Hippocampal formation (tissue), 2 donors: ENCODE results near the gene COL27A1.
A peak's percentile ranks its signal among the peaks of the same experiment; 100 is the strongest.

Source experiments
- DNase-seq, 2 donors: peaks; one replicate each; lab custom pipeline; 2025; lab: John Stamatoyannopoulos, UW

Gene COL27A1

DNA sequence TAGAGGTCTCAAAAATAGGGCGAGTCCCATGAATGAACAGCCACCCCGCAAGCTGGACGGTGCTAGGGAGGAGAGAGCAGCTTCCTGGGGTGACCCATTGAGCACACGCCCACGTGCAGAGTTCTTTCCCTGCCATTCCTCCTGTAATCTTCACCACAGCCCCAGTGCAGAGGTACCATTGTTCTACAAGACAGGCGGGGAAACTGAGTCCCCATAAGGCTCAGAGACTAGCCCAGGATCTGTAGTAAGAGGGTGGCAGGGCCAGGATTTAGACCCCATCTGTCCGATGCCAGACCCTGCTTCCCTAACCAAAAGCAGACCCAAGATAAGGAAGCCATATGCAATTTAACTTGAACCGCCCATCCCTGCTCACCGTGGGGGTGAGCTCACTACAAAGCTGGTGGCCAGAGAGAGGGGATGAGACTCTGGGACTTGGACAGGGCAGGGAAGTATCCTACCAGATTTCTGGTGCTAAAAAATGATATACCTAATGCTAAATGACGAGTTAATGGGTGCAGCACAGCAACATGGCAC lies 130.9 kb downstream of the COL27A1 start:
- no peak for DNase-seq

GRCh38 chr9:114287001-114287762 lies 131.8 kb downstream of the COL27A1 start:
- DNase-seq, result no peak

DNA sequence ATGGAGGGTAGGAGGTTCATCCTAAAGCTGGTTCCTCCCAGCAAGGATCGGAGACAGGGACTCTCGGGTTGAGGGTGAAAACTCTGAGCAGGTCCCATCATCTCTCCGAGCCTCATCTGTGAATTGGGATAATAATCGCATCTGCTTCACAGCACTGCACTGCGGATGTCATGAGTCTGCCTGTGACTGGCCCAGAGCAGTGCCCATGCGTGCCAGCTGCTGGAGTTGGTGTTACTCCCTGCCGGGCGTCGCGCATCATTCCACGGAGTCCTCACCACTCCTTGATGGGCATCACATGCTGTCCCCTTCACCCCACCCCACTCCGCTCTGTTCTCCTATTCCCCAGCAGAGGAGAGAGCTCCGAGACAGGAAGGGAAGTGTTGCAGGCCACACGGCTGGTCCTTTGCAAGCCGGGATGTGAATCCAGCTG lies 132.4 kb downstream of the COL27A1 start:
- no peak for DNase-seq

DNA sequence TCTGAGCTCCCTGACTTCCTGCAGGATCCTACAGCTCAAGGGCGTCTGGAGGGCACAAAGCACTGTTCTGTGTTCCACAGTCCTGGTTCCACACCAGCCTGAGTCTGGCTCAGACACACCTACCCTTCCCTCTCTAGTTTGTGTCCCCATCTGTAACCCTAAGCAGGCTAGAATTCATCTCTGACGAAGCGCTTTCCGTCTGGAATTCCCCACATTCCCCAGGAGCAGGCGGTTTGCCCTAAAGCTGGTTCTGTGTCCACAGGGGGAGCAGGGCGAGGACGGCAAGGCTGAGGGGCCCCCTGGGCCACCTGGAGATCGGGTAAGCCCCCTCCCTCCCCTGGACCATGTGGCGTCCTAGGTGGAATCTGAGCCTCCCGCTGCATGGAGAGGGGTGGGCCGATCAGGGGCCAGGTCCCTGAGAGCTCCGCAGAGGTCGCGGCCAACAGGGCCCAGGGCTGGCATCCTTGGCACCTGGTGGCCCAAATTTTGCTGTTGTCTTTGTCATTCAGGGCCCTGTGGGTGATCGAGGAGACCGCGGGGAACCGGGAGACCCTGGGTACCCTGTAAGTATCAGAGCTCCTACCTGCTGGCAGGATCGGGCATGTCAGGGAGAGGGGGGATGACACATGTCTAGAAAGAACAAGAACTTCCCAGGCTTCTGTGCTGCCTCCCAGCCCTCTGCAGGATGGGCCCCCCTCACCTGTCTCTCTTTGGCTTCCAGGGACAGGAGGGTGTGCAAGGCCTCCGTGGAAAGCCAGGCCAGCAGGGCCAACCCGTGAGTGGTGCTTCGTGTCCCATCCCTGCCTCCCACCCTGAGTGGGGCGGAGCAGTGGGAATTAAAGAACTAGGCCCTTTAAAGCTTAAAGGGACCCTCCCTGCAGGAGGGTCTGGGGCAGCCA lies 133.1 kb downstream of the COL27A1 start:
- DNase-seq, result no peak

- no peak for DNase-seq
These were observed 133.8 kb downstream of the COL27A1 start for GRCh38 chr9:114289106-114289505.

DNA sequence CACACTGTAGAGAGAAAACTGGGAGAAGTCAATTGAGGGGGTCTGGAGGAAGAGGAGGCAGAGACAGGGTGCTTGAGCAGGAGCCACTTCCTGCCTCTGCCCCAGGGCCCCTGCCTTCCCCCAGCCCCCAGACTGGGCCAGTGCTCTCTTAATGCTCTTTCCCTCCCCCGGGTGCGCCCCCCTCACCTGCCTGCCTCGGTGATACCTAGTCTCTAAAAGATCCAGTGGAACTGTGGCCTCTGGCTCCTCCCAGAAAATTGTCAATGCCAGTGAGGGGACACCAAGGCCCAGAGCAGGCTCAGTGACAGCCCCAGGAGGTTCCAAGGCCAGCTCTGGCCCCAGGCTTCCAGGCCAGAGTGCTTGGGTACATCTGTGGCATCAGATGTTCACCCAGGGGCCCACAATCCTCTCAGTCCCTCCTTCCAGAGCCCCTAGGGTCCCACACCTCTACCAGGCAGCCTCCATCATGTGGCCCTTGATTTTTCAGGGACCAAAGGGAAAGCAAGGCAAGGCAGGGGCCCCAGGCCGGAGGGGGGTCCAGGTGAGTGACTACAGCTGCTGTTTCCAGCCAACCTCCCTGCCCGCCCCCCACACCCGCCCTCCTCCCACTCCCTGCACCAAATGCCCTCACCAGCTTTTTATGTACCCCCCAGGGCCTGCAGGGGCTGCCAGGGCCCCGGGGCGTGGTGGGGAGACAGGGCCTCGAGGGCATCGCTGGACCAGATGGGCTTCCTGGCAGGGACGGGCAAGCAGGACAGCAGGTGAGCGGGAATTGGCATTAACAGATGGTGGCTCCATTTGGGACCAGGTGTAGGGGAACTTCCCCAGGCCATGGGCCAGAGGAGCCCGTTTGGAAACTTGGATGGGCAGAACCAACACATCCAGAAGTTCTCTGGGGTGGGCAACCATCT lies 134.5 kb downstream of the COL27A1 start:
- DNase-seq, result no peak

GRCh38 chr9:114290561-114290986 lies 135.2 kb downstream of the COL27A1 start:
- DNase-seq, result no peak

DNA sequence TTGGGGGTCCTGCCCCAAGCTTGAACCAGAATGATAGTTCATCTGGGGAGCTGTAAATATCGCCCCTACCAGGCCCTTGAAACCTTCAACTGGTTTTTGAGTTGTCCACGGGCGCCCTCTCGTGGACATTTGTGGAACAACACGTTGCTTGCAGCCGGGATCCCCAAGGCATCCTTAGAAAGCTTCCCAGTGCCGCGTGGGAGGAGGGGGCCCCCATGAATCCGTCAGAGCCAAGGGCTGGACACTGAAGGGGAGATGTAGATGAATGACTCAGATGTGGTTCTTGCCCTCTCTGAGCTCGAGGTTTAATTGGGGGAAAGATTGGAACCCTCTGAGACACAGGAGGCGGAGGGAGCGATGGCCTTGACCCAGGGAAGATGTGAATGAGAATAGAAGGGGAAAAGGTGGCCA lies 135.7 kb downstream of the COL27A1 start:
- peak in 1 of 2 donors; percentile 55 for DNase-seq

GRCh38 chr9:114291886-114292590 lies 136.7 kb downstream of the COL27A1 start:
- no peak for DNase-seq

DNA sequence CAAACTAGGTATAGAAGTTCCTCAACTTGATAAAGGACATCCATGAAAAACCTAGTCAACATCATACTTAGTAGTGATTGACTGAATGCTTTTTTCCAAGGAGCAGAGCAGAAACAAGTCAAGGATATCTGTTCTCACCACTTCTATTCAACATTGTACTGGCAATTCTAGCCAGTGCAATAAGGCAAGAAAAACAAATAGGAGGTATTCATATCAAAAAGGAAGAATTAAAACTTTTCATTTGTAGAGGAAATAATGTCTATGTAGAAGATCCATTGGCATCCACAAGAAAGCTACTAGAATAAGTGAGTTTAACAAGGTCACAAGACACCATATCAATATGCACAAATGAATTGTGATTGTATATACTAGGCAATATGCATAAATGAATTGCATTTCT lies 139.3 kb downstream of the COL27A1 start:
- no peak for DNase-seq

DNA sequence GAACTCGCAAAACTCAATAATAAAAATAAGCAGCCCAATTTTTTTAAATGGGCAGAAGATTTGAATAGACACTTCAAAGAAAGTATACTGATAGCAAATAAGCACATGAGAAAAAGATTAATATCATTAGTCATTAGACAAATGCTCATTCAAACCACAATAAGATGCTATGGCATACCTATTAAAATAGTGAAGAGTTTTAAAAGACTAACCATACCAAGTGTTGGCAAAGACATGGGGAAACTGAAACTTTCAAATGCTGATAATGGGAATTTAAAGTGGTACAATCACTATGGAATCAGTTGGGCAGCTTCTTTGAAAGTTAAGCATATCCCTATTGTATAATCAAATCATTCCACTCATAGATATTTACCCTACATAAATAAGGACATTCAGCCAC lies 141.0 kb downstream of the COL27A1 start:
- DNase-seq, result no peak

DNA sequence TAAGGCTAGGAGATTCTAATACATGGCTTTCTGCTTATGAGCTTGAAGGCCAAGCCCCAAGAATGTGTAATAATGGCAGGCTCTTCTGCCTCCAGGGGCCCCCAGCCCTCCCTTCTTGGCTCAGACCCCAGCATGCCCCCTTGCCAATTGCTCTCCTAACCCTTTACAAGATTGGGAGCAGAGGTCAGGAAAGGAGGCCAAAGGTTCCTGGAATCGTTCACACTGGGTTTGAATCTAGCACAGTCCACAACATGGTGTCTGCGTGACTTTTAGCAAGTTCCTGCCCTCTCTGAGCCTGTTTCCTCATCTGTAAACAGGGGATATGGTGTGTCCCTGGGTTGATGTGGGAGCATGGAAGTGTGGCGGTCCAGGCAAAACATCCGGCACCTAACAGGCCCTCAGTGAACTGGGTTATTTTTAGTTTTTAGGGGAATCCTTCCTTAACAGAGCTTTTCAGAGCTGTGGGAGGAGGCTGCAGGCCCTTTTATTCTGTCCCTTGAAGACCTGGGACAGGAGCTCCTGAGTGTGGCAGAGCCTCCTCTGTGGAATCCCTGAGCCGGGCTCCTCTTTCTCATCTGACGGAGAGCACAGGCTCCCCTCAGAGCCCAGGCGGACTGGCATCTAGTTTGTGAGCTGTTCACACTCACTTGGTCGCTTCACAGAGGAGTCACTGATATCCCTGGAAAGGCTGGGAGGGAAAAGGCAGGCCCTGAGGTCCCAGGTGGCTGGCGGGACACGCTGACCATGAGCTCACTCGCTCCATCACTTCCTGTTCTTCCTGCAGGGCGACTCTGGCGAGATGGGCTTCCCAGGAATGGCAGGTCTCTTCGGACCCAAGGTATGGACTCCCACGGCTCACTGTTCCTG lies 144.2 kb downstream of the COL27A1 start:
- no peak for DNase-seq

GRCh38 chr9:114300153-114300845 lies 145.0 kb downstream of the COL27A1 start:
- DNase-seq, result no peak

- no peak for DNase-seq
These were observed 145.8 kb downstream of the COL27A1 start for GRCh38 chr9:114300846-114301797.

DNA sequence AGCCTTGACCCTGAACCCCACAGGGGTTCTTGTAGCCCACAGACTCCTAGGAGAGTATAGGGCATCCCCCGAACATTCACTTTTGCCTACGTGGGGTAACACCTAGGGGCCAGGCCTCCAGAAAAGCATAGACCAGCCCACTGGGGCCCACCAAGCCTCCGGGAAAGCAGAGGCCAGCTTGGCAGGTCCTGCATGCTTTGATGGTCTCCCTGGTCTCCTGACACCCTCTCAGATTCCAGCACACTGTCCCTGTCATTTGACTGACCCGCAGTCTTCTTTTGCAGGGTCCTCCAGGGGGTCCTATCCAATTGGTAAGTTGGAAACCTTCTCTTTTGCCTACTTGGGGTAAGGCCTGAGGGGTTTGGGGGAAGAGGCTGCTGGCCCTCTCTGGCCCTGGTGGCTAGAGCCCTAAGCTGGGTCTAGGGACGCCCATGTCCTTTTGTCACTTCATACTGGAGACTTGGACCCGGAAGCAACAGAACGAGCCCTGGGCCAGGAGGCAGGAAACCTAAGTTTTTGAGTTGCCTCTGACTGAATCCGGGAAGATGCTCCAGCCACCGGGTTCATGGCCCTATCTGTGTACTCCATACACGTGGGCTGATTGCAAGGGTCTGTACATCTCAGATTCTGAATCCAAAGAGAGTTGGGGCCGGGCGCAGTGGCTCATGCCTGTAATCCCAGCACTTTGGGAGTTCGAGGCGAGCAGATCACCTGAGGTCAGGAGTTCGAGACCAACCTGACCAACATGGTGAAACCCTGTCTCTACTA lies 146.6 kb downstream of the COL27A1 start:
- DNase-seq, result no peak

GRCh38 chr9:114302727-114303126 lies 147.4 kb downstream of the COL27A1 start:
- DNase-seq, result no peak

DNA sequence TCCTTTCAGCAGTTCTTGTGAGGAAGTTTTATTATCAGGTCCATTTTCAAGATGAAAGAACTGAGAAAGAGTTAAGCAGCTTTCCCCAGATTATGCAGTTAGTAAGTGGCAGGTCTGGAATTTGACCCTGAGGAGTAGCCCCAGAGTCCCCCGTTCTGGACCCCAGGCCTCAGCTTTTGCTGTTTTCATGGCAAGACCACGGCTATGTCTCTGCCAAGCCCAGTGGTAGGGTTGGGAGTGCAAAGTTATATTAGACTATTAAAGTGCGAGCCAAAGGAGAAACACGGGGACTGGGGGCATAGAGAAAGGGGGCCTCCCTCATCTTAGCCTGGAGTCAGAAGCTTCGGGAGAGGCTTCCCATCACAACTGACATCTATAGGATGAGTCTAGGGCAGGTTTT lies 148.2 kb downstream of the COL27A1 start:
- DNase-seq, result no peak
